ENCODE data around the gene NRCAM.

Gene NRCAM

GRCh38 chr7:108324053-108325038, 131.9 kb downstream of the NRCAM start:
- FAIRE-seq (no peak), DNase-seq (ENCODE audit: insufficient read length, low spot score) (no peak)
- no peak for TF ChIP-seq PAX5 (IDR thresholded peaks at IDR 0.05; ENCODE audit: insufficient read depth, low read length, severe bottlenecking)
- TF ChIP-seq POLR2A (IDR thresholded peaks at IDR 0.05; ENCODE audit: low read depth, low read length), result no peak

GRCh38 chr7:108322925-108323832, 133.1 kb downstream of the NRCAM start:
- FAIRE-seq (no peak), DNase-seq (ENCODE audit: insufficient read length, low spot score) (no peak)
- TF ChIP-seq POLR2AphosphoS5 (IDR thresholded peaks at IDR 0.05; ENCODE audit: low read depth, low read length) (no peak), TAF1 (IDR thresholded peaks at IDR 0.05; ENCODE audit: low read depth, low read length) (no peak), POLR2A (IDR thresholded peaks at IDR 0.05; ENCODE audit: low read depth, low read length) (no peak), PAX5 (IDR thresholded peaks at IDR 0.05; ENCODE audit: insufficient read depth, low read length, severe bottlenecking) (no peak), SPI1 (IDR thresholded peaks at IDR 0.05; ENCODE audit: low read depth, low read length) (no peak), POU2F2 (IDR thresholded peaks at IDR 0.05; ENCODE audit: low read depth, low read length) (no peak)

GRCh38 chr7:108322046-108322445, 134.2 kb downstream of the NRCAM start:
- TF ChIP-seq PAX5 (IDR thresholded peaks at IDR 0.05; ENCODE audit: insufficient read depth, low read length, severe bottlenecking), result no peak
- TF ChIP-seq POU2F2 (IDR thresholded peaks at IDR 0.05; ENCODE audit: low read depth, low read length), result no peak
- TF ChIP-seq SPI1 (IDR thresholded peaks at IDR 0.05; ENCODE audit: low read depth, low read length), result no peak
- TF ChIP-seq POLR2AphosphoS5 (IDR thresholded peaks at IDR 0.05; ENCODE audit: low read depth, low read length), result no peak
- TF ChIP-seq POLR2A (IDR thresholded peaks at IDR 0.05; ENCODE audit: low read depth, low read length), result no peak
- no peak for TF ChIP-seq TAF1 (IDR thresholded peaks at IDR 0.05; ENCODE audit: low read depth, low read length)
- FAIRE-seq (no peak), DNase-seq (ENCODE audit: insufficient read length, low spot score) (no peak)

- TF ChIP-seq SPI1 (IDR thresholded peaks at IDR 0.05; ENCODE audit: low read depth, low read length) (no peak), POU2F2 (IDR thresholded peaks at IDR 0.05; ENCODE audit: low read depth, low read length) (no peak), TAF1 (IDR thresholded peaks at IDR 0.05; ENCODE audit: low read depth, low read length) (no peak), POLR2A (IDR thresholded peaks at IDR 0.05; ENCODE audit: low read depth, low read length) (no peak), POLR2AphosphoS5 (IDR thresholded peaks at IDR 0.05; ENCODE audit: low read depth, low read length) (no peak), PAX5 (IDR thresholded peaks at IDR 0.05; ENCODE audit: insufficient read depth, low read length, severe bottlenecking) (no peak)
- FAIRE-seq (no peak), DNase-seq (ENCODE audit: insufficient read length, low spot score) (no peak)
Observed at GRCh38 chr7:108321359-108321758, 134.9 kb downstream of the NRCAM start.

GRCh38 chr7:108316708-108317107, 139.5 kb downstream of the NRCAM start:
- no peak for TF ChIP-seq SPI1 (IDR thresholded peaks at IDR 0.05; ENCODE audit: low read depth, low read length)
- no peak for TF ChIP-seq TAF1 (IDR thresholded peaks at IDR 0.05; ENCODE audit: low read depth, low read length)
- TF ChIP-seq POLR2A (IDR thresholded peaks at IDR 0.05; ENCODE audit: low read depth, low read length), result no peak
- no peak for TF ChIP-seq POLR2AphosphoS5 (IDR thresholded peaks at IDR 0.05; ENCODE audit: low read depth, low read length)
- TF ChIP-seq POU2F2 (IDR thresholded peaks at IDR 0.05; ENCODE audit: low read depth, low read length), result no peak
- TF ChIP-seq PAX5 (IDR thresholded peaks at IDR 0.05; ENCODE audit: insufficient read depth, low read length, severe bottlenecking), result no peak
- no peak for FAIRE-seq
- no peak for DNase-seq (ENCODE audit: insufficient read length, low spot score)

- no peak for DNase-seq (ENCODE audit: insufficient read length, low spot score)
- FAIRE-seq, result no peak
- TF ChIP-seq POU2F2 (IDR thresholded peaks at IDR 0.05; ENCODE audit: low read depth, low read length) (no peak), TAF1 (IDR thresholded peaks at IDR 0.05; ENCODE audit: low read depth, low read length) (no peak), PAX5 (IDR thresholded peaks at IDR 0.05; ENCODE audit: insufficient read depth, low read length, severe bottlenecking) (no peak), POLR2A (IDR thresholded peaks at IDR 0.05; ENCODE audit: low read depth, low read length) (no peak), SPI1 (IDR thresholded peaks at IDR 0.05; ENCODE audit: low read depth, low read length) (no peak), POLR2AphosphoS5 (IDR thresholded peaks at IDR 0.05; ENCODE audit: low read depth, low read length) (no peak)
Observed at GRCh38 chr7:108314551-108314950, 141.7 kb downstream of the NRCAM start.

GRCh38 chr7:108314049-108314448, 142.2 kb downstream of the NRCAM start:
- no peak for FAIRE-seq
- TF ChIP-seq SPI1 (IDR thresholded peaks at IDR 0.05; ENCODE audit: low read depth, low read length) (no peak), PAX5 (IDR thresholded peaks at IDR 0.05; ENCODE audit: insufficient read depth, low read length, severe bottlenecking) (no peak), TAF1 (IDR thresholded peaks at IDR 0.05; ENCODE audit: low read depth, low read length) (no peak), POLR2A (IDR thresholded peaks at IDR 0.05; ENCODE audit: low read depth, low read length) (no peak), POU2F2 (IDR thresholded peaks at IDR 0.05; ENCODE audit: low read depth, low read length) (no peak), POLR2AphosphoS5 (IDR thresholded peaks at IDR 0.05; ENCODE audit: low read depth, low read length) (no peak)
- DNase-seq (ENCODE audit: insufficient read length, low spot score), result no peak

GRCh38 chr7:108313086-108313485, 143.2 kb downstream of the NRCAM start:
- no peak for TF ChIP-seq POLR2AphosphoS5 (IDR thresholded peaks at IDR 0.05; ENCODE audit: low read depth, low read length)
- no peak for TF ChIP-seq TAF1 (IDR thresholded peaks at IDR 0.05; ENCODE audit: low read depth, low read length)
- TF ChIP-seq PAX5 (IDR thresholded peaks at IDR 0.05; ENCODE audit: insufficient read depth, low read length, severe bottlenecking), result no peak
- TF ChIP-seq POU2F2 (IDR thresholded peaks at IDR 0.05; ENCODE audit: low read depth, low read length), result no peak
- TF ChIP-seq SPI1 (IDR thresholded peaks at IDR 0.05; ENCODE audit: low read depth, low read length), result no peak
- no peak for TF ChIP-seq POLR2A (IDR thresholded peaks at IDR 0.05; ENCODE audit: low read depth, low read length)
- FAIRE-seq, result no peak

More at GRCh38 chr7:108313086-108313485, 143.2 kb downstream of the NRCAM start:
- no peak for DNase-seq (ENCODE audit: insufficient read length, low spot score)

Measured in GM12891 (cell line).